C4-2B (cell line): ENCODE data around the gene LYRM1.
"Not testable (repeated sequence)": the region's sequence is repeated elsewhere in the genome, so short reads cannot be mapped to it uniquely, and the experiment has no call there.

Experiments used
- H3K27ac ChIP-seq: fragments of 450-650 bp; 2 replicates; pipeline ENCODE4 v1.5.1; 2017
- ZFX ChIP-seq: fragments of 450-650 bp; IDR thresholded peaks from 2 replicates; pipeline ENCODE4 v1.6.1; 2017
- TF ChIP-seq, protein P1 (sequence below): fragments of 450-650 bp; conservative IDR thresholded peaks from 2 replicates; pipeline ENCODE4 v1.5.1; 2017; ENCODE audit warnings: mild to moderate bottlenecking

LYRM1 gene

DNA sequence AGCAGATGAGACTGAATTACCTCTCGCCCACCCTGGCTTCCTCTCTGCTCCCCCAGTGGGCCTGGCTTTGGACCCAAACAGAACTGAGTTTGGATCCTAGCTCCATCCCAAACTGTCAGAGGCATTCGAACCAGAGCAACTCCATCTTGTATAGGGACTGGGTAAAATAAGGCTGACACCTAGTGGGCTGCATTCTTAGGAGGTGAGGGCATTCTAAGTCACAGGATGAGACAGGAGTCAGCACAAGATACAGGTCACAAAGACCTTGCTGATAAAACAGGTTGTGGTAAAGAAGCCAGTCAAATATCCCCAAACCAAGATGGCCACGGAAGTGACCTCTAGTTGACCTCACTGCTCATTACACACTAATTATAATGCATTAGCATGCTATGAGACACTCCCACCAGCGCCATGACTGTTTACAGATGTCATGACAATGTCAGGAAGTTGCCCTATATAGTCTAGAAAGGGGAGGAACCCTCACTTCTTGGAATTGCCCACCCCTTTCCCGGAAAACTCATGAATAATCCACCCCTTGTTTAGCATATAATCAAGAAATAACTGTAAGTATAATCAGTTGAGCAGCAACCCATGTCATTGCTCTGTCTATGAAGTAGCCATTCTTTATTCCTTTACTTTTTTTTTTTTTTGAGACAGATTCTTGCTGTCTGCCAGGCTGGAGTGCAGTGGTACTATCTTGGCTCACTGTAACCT lies 44.4 kb downstream of the LYRM1 start:
- H3K27ac ChIP-seq, result no peak overlapping the region
- TF ChIP-seq, protein P1, sequence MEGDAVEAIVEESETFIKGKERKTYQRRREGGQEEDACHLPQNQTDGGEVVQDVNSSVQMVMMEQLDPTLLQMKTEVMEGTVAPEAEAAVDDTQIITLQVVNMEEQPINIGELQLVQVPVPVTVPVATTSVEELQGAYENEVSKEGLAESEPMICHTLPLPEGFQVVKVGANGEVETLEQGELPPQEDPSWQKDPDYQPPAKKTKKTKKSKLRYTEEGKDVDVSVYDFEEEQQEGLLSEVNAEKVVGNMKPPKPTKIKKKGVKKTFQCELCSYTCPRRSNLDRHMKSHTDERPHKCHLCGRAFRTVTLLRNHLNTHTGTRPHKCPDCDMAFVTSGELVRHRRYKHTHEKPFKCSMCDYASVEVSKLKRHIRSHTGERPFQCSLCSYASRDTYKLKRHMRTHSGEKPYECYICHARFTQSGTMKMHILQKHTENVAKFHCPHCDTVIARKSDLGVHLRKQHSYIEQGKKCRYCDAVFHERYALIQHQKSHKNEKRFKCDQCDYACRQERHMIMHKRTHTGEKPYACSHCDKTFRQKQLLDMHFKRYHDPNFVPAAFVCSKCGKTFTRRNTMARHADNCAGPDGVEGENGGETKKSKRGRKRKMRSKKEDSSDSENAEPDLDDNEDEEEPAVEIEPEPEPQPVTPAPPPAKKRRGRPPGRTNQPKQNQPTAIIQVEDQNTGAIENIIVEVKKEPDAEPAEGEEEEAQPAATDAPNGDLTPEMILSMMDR, result no peak
- no peak for TF ChIP-seq ZFX

DNA sequence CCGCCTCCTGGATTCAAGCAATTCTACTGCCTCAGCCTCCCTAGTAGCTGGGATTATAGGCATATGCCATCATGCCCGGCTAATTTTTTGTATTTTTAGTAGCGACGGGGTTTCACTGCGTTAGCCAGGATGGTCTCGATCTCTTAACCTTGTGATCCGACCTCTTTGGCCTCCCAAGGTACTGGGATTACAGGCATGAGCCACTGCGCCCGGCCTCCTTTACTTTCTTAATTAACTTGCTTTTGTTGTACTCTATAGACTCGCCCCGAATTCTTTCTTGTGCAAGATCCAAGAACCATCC lies 45.0 kb downstream of the LYRM1 start:
- H3K27ac ChIP-seq, result not testable (repeated sequence)

DNA sequence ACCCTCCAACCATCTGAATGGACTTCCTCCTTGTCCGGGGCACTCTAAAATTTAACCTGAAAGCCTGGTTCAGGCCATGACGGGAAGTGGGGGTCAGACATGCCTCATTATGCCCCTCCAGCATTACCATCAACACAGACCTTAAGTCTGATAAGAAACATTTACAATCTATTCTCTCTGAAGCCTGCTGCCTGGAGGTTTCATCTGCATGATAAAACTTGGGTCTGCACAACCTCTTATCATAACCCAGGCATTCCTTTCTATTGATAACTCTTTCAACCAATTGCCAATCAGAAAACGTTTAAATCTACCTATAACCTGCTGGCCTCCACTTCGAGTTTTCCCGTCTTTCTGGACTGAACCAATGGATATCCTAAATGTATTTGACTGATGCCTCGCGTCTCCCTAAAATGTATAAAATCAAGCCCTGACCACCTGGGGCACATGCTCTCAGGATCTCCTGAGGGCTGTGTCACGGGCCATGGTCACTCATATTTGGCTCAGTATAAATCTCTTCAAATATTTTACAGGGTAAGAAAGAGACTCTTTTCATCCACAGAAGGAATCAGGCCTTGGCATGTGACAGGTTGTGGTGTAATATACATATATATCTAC lies 45.6 kb downstream of the LYRM1 start:
- no peak for TF ChIP-seq ZFX
- TF ChIP-seq, protein P1, result no peak
- no peak overlapping the region for H3K27ac ChIP-seq

DNA sequence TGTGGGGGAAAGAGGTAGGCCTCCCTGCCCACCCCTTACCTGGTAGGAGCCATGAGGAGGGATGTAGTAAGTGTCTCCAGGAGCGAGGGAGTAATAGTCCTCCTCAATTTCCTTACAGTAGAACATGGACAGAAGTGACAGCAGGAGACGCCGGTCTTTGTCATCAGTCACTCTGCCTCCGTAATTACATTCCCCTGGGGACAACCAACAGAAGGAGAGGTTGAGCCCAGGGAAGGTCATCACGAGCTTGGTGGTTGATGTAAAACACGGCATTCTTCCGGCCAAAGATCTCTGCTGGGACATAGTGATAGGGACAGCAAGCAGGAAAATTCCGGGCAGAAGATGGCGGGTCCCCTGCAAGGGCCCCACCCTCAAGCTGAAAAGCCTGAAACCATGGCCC lies 47.9 kb downstream of the LYRM1 start:
- TF ChIP-seq, protein P1, result no peak
- no peak for TF ChIP-seq ZFX
- no peak overlapping the region for H3K27ac ChIP-seq

DNA sequence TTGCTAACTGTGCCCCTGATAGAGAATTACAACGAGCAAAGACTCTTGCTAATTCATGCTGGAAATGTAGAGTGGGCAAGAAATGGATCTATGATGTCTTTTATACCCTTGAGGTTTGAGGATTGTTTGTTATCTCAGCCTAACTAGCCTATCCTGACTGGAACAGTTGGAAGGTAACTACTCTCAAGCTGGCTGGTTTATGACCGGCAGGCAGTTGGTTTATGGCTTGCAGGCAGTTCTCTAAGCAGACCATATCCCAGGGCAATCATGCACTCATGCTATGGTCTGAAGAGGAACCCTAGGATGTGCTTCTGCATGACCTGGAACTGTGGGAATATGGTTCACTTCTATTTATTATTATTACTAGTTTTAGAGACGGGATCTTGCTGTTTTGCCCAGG lies 49.1 kb downstream of the LYRM1 start:
- TF ChIP-seq, protein P1, result no peak
- no peak for TF ChIP-seq ZFX
- H3K27ac ChIP-seq, result no peak overlapping the region

DNA sequence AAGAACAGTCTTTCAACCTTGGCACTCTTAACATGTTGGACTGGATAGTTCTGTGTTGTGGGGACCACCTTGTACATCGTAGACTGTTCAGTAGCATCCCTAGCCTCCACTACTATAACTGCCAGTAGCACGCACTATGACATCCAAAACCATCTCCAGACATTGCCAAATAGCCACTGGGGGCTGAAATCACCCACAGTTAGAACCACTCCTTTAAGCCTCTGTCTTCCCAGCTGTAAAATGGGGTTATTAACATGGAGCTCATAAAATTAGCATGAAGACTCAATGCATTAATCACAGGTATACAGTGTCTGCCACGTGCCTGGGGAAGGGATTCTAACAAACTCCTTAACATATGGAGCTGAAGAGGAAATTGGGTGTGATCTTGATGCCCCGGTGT lies 49.7 kb downstream of the LYRM1 start:
- TF ChIP-seq, protein P1, result no peak
- no peak for TF ChIP-seq ZFX
- no peak overlapping the region for H3K27ac ChIP-seq

DNA sequence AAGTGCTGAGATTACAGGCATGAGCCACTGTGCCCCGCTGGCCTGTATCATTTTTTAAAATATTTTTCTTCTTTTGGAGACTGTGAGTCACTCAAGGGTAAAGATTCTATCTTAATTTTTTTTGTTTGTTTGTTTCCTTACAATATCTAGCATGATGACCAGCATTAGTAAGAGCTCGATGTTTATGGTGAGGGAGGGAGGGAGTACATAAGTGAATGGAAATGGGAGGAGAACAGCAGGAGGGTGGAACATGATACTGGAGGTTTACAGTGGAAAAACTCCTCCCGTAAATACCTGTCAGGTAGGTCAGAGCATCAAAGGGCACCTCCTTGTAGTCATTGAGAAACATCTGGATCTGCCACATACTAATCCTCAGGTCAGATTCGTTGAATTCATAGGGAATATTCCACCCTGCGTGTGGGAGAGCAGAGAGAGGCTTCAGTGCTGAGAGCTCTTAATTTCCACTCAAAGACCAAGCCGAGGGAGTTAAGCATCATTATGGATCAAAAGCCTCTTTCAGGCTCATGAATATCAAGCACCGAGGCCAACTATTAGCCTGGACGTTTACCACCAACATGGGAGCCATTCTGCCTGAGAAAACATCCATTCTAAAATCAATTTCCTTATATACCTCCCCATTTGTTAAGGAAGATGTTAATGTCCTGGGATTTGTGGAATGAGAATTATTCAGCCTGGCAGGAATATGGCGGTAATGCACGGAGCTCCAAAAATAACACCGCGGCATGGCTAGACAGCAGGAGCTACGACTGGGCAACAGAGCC lies 51.8 kb downstream of the LYRM1 start:
- TF ChIP-seq, protein P1, result no peak
- TF ChIP-seq ZFX, result no peak
- H3K27ac ChIP-seq, result no peak overlapping the region
